ENCODE measurements around the gene PRCP. TPM values are rescaled to one million over a fixed set of nuclear protein-coding genes. Genes with fewer than 3 reads are reported as not detected.

Gene PRCP
- total RNA-seq, 1 donor from 2014 or later = 55.5 TPM

GRCh38 chr11:82815406-82815805, 84.8 kb downstream of the PRCP start:
- Mint-ChIP-seq H3K27me3 (ENCODE audit: unreplicated experiment) (peaks cover 2% of the 10 kb centered on the region), H3K9me3 (ENCODE audit: unreplicated experiment) (no peaks in the 10 kb centered on the region), H3K27ac (ENCODE audit: unreplicated experiment) (no peak overlapping the region), H3K4me3 (ENCODE audit: unreplicated experiment) (no peak overlapping the region), H3K4me1 (ENCODE audit: unreplicated experiment) (no peaks in the 10 kb centered on the region), H3K36me3 (ENCODE audit: unreplicated experiment) (no peaks in the 10 kb centered on the region)
- no peak for DNase-seq (ENCODE audit: extremely low spot score, unreplicated experiment)
- TF ChIP-seq CTCF (IDR thresholded peaks at IDR 0.05) = no peak

- H3K27ac Mint-ChIP-seq (ENCODE audit: unreplicated experiment) = no peak overlapping the region
- DNase-seq (ENCODE audit: extremely low spot score, unreplicated experiment) = no peak
- H3K36me3 Mint-ChIP-seq (ENCODE audit: unreplicated experiment) = no peaks in the 10 kb centered on the region
- H3K27me3 Mint-ChIP-seq (ENCODE audit: unreplicated experiment) = peaks cover 2% of the 10 kb centered on the region
- no peak overlapping the region for H3K4me3 Mint-ChIP-seq (ENCODE audit: unreplicated experiment)
- TF ChIP-seq CTCF (IDR thresholded peaks at IDR 0.05) = no peak
- no peaks in the 10 kb centered on the region for H3K4me1 Mint-ChIP-seq (ENCODE audit: unreplicated experiment)
- no peaks in the 10 kb centered on the region for H3K9me3 Mint-ChIP-seq (ENCODE audit: unreplicated experiment)
Measured at GRCh38 chr11:82814379-82814778, 85.9 kb downstream of the PRCP start.

GRCh38 chr11:82811369-82811768, 88.9 kb downstream of the PRCP start:
- Mint-ChIP-seq H3K9me3 (ENCODE audit: unreplicated experiment) (no peaks in the 10 kb centered on the region), H3K27me3 (ENCODE audit: unreplicated experiment) (peaks cover 2% of the 10 kb centered on the region), H3K27ac (ENCODE audit: unreplicated experiment) (no peak overlapping the region), H3K36me3 (ENCODE audit: unreplicated experiment) (no peaks in the 10 kb centered on the region), H3K4me1 (ENCODE audit: unreplicated experiment) (no peaks in the 10 kb centered on the region), H3K4me3 (ENCODE audit: unreplicated experiment) (no peak overlapping the region)
- DNase-seq (ENCODE audit: extremely low spot score, unreplicated experiment) = no peak
- no peak for TF ChIP-seq CTCF (IDR thresholded peaks at IDR 0.05)

- H3K36me3 Mint-ChIP-seq (ENCODE audit: unreplicated experiment) = no peaks in the 10 kb centered on the region
- peaks cover 2% of the 10 kb centered on the region for H3K27me3 Mint-ChIP-seq (ENCODE audit: unreplicated experiment)
- no peak for TF ChIP-seq CTCF (IDR thresholded peaks at IDR 0.05)
- H3K4me3 Mint-ChIP-seq (ENCODE audit: unreplicated experiment) = no peak overlapping the region
- H3K4me1 Mint-ChIP-seq (ENCODE audit: unreplicated experiment) = no peaks in the 10 kb centered on the region
- H3K9me3 Mint-ChIP-seq (ENCODE audit: unreplicated experiment) = no peaks in the 10 kb centered on the region
- no peak for DNase-seq (ENCODE audit: extremely low spot score, unreplicated experiment)
- no peak overlapping the region for H3K27ac Mint-ChIP-seq (ENCODE audit: unreplicated experiment)
Measured at GRCh38 chr11:82810738-82811137, 89.5 kb downstream of the PRCP start.

GRCh38 chr11:82810326-82810725, 89.9 kb downstream of the PRCP start:
- Mint-ChIP-seq H3K36me3 (ENCODE audit: unreplicated experiment) (no peaks in the 10 kb centered on the region), H3K27ac (ENCODE audit: unreplicated experiment) (no peak overlapping the region), H3K9me3 (ENCODE audit: unreplicated experiment) (no peaks in the 10 kb centered on the region), H3K27me3 (ENCODE audit: unreplicated experiment) (peaks cover 2% of the 10 kb centered on the region), H3K4me1 (ENCODE audit: unreplicated experiment) (no peaks in the 10 kb centered on the region), H3K4me3 (ENCODE audit: unreplicated experiment) (no peak overlapping the region)
- no peak for DNase-seq (ENCODE audit: extremely low spot score, unreplicated experiment)
- no peak for TF ChIP-seq CTCF (IDR thresholded peaks at IDR 0.05)

Measured in osteocyte (in vitro differentiated cells).